ENCODE results near the gene EFCAB8. TPM values are rescaled to one million over a fixed set of nuclear protein-coding genes. Genes with fewer than 3 reads are reported as not detected.

EFCAB8 gene
- total RNA-seq, 1 experiment from 2014 or later, result 0.28 TPM

DNA sequence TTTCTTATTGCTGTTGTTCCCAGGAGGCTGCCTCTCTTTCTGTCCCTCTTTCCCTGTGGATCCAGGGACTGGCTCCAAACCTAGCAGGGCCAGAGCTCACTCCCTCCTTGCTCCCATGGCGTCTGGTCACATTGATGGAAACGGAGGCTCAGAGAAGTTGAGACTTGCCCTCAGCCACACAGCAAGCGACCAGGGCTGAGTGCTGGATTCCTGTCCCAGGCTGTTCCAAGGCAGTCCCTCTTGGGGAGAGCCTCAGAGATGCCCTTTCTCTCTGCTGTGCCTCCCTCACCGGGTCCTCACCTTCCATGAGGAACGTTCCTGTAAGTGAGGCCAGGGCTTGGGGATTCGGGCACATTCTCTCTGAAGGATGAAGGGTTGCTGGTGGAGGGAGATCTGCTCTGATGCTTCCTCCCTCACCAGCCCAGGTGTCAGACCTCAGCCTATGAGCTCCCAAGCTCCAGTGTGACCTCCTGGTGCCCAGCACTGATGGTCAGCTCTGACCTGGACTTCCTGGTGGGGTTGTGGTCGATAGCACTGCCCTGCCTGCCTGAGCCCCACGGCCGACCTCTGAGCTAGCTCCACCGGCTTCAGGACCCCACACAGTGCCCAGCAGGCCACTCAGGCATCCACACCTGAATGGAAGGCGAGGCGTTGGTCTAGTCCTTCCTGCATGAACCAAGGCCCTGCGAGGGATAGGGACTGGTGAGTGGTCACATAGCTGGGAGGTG lies 118.7 kb downstream of the EFCAB8 start:
- Histone ChIP-seq H3K9me3 (replicated peaks) (no peaks in the 10 kb centered on the region; the same call in 1 of the 2 replicates), H3K4me3 (no peak overlapping the region), H3K27me3 (no peaks in the 10 kb centered on the region), H3K36me3 (no peaks in the 10 kb centered on the region), H3K4me1 (peaks cover 55% of the 10 kb centered on the region), H3K27ac (peak overlapping the region; percentile 91; the same call in 1 of the 2 replicates)
- DNase-seq, result no peak

DNA sequence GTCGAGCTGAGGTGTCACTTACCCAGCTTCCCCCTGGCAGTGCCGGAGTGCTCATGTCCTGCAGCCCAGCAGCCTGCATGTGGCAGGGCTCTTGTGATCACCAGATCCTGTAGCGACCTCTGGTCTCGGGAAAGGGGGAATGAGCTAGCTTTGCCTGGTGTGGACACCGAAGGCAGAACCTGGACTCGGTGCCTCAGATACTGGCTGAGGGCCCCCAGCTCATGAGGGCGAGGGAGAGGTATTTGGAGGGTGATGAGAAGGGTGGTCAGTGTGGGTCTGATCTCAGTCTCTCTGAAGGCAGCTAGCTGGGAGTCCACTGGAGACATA lies 119.2 kb downstream of the EFCAB8 start:
- DNase-seq, result peak in 1 of 2 experiments; percentile 27
- Histone ChIP-seq H3K36me3 (no peaks in the 10 kb centered on the region), H3K9me3 (replicated peaks) (no peaks in the 10 kb centered on the region; the same call in 1 of the 2 replicates), H3K27ac (peak overlapping the region; percentile 91), H3K4me1 (peaks cover 58% of the 10 kb centered on the region), H3K4me3 (no peak overlapping the region), H3K27me3 (no peaks in the 10 kb centered on the region)

DNA sequence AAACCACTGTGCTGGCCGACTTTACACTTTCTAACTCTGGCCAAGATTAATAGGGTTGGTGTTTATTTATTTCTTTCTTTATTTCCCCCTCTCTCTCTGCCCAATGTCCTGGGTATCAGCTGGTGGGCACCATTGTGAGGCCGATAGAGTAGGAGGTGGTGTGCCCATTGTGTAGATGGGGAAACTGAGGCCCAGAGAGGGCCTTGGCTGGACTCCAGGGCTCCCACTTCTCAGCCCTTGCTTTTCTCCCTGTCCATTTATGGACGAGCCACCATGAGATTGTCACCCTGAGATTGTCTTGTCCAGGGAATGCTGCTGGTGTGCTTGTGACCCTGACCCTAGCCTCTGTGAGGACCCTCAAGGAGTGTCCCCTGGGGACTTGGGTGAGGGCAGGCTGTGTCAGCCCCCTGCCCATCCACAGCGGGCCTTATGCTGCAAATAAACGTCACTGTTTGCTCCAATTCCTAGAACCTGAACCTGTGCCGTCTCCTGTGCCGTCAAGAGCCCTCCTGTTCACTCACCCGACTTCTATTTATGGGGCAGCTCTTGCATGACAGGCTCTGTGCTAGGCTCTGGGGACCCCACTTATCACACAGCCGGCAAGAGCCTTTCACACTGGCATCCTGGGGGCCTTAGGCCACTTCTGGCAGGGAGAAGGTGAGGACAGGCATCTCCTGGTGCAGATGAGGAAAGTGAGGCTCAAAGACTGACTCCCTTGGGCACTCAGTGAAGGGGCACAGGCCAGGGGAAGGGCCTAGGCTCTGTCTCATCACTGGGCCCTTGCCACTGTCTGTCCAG lies 120.7 kb downstream of the EFCAB8 start:
- Histone ChIP-seq H3K36me3 (no peaks in the 10 kb centered on the region), H3K4me1 (peaks cover 63% of the 10 kb centered on the region), H3K9me3 (replicated peaks) (no peaks in the 10 kb centered on the region; the same call in 1 of the 2 replicates), H3K27ac (peak overlapping the region; percentile 91), H3K4me3 (no peak overlapping the region), H3K27me3 (no peaks in the 10 kb centered on the region)
- peak in 1 of 2 experiments; percentile 43 for DNase-seq

DNA sequence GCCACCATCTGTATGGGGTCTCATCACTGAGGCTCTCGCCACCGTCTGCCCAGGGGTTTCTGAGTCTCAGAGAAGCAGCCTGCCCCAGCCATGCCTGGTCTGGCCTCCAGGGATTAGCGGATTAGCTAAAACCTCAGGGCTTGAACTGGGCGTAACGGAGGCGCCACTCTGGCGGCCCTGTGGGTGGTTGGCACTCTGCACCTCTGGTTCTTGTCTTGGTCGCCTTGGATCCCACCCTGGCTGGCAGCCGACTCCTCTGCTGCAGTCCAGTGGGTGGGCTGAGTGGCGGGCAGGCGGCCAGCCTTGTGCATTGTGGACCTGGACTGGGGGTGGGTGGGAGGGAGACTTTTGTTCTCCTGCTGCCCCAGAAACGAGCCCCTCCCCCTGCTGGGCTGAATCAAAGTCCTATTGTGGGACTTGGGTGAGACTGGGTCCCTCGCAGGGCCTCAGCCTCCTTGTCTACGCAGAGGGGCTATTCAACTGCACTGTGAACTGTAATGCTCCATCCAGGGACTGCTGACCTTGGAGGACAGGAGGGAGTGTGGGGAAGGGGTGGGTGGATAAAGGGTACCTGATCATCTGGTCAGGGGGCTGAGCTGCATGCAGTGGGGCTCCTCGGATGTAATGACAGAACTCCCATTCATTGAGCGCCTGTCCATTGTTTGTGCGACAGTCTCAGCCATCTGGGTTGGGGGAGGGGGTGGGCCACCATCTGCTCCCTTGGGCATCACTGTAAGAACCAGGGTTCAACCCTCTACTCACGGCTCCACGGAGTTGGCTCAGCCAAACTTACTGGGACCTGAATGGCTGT lies 121.6 kb downstream of the EFCAB8 start:
- Histone ChIP-seq H3K9me3 (replicated peaks) (no peaks in the 10 kb centered on the region; the same call in 1 of the 2 replicates), H3K27ac (peak overlapping the region; percentile 91), H3K27me3 (no peaks in the 10 kb centered on the region)

DNA sequence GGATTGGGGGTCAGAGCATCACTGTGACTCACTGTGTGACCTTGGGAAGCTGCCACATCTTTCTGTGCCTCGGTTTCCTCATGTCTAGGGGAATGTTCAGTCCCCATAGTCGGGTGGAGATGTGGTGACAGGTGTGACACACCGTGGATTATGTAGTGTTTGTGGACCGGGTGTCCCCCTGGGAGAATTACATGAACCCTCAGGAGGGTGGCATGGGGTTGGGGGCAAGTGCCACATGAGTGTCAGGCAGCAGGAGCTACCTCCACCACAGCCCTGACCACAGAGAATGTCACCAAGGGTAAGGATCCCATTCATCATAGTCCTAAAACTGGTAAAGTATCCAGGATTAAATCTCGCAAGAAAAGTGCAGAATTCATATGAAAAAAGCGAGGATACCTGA lies 122.3 kb downstream of the EFCAB8 start:
- peak overlapping the region; percentile 91 for H3K27ac ChIP-seq
- H3K27me3 ChIP-seq, result no peaks in the 10 kb centered on the region
- peak overlapping the region; percentile 7; the same call in 1 of the 2 replicates for H3K4me3 ChIP-seq
- H3K9me3 ChIP-seq (replicated peaks), result no peaks in the 10 kb centered on the region; the same call in 1 of the 2 replicates
- no peaks in the 10 kb centered on the region for H3K36me3 ChIP-seq
- H3K4me1 ChIP-seq, result peaks cover 63% of the 10 kb centered on the region
- no peak for DNase-seq

More for the DNA sequence above, 121.6 kb downstream of the EFCAB8 start:
- no peaks in the 10 kb centered on the region for H3K36me3 ChIP-seq
- H3K4me1 ChIP-seq, result peaks cover 63% of the 10 kb centered on the region
- peak overlapping the region; percentile 7; the same call in 1 of the 2 replicates for H3K4me3 ChIP-seq
- DNase-seq, result peak; percentile 97 to 98

DNA sequence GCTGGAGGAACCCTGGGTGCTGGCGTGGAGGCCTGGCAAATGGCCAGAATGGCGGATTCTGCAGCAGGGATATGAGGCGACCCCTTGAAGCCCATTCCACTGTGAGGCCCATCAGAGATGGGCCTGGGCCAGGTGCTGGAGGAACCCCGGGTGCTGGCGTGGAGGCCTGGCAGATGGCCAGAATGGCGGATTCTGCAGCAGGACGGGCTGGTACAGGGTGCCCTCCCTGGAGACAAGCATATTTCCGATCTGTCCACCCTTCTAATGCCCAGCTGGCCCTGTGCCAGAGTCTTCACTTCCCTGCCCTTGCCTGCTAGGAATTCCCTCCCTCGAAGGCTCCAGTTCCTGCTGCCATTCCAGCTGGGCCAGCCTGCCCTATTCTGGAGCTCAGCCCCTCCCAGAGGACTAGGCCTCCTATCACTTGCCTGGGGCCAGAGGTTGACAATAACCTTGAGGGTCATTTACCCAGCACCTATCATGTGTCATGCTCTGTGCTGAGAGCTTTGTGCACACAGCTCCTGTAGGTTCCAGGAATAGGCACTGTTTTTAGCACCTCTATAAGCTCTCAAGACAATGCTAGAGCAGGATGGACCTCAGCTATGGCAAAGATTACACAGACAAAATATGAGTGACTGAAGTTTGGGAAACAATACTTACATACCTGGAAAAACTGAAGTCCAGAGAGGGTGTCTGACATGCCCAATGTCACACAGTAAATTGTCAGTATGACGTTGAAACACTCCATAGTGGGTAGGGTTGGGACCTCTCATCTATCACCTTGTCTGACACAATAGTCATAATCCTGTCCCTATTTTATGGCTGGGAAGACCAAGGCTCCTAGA lies 124.1 kb downstream of the EFCAB8 start:
- H3K4me3 ChIP-seq, result no peak overlapping the region
- no peaks in the 10 kb centered on the region; the same call in 1 of the 2 replicates for H3K9me3 ChIP-seq (replicated peaks)
- peaks cover 54% of the 10 kb centered on the region for H3K4me1 ChIP-seq
- DNase-seq, result peak; percentile 95 to 96
- H3K36me3 ChIP-seq, result no peaks in the 10 kb centered on the region
- H3K27me3 ChIP-seq, result no peaks in the 10 kb centered on the region
- H3K27ac ChIP-seq, result peak overlapping the region; percentile 27; the same call in 1 of the 2 replicates

DNA sequence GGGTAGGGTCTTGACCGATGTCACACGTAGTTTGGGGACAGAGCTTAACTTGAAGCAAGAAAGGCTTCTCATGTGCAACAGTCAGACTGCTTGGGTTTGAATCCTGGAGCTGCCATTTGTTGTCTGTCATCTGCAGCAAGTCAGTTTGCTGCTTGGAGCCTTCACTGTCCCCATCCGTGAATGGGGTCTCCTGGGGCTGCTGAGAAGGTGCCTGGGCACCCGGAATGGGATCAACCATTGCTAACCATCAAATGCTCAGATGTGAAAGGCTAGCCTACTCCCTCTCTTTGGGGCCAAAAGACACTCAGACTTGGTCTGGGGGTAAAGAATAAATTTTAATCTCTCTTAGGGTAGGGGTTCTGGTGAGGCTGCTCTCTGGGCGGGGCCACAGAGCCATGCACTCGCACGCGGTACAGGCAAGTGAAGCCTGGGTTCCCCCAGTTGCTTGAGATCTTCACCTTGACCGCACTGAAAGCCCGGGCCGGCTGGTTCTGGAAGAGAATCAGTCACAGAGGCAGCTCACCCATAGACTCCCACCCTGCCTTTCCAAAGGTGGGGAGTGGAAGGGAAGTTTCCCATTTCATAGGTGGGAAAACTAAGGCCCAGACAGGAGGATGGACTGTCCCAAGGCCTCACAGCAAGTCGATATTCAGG lies 124.9 kb downstream of the EFCAB8 start:
- peaks cover 46% of the 10 kb centered on the region for H3K4me1 ChIP-seq
- no peak overlapping the region for H3K27ac ChIP-seq
- H3K36me3 ChIP-seq, result no peaks in the 10 kb centered on the region
- no peak overlapping the region for H3K4me3 ChIP-seq
- DNase-seq, result no peak
- no peaks in the 10 kb centered on the region for H3K27me3 ChIP-seq
- no peaks in the 10 kb centered on the region; the same call in 1 of the 2 replicates for H3K9me3 ChIP-seq (replicated peaks)

DNA sequence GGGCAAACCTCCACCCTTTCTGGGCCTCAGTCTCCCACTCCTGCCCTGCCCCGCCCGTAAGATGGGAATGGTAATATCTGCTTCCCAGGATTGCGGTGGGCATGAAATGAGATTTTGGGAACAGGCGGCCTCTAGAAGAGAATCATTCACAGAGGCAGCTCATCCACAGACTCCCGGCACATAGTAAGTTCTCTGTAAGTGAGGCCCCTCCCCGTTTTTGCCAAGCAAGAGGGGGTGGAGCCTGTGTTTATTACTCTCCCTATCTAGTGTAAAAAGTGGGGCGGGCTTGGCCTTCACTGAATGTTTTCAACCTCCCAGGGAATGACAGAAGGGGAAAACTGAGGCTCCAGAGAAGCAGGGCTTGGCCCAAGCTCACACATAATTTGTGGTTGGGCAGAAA lies 125.5 kb downstream of the EFCAB8 start:
- Histone ChIP-seq H3K27me3 (no peaks in the 10 kb centered on the region), H3K9me3 (replicated peaks) (no peaks in the 10 kb centered on the region; the same call in 1 of the 2 replicates), H3K27ac (no peak overlapping the region), H3K4me1 (peaks cover 40% of the 10 kb centered on the region), H3K4me3 (no peak overlapping the region), H3K36me3 (no peaks in the 10 kb centered on the region)
- peak; percentile 51 to 60 for DNase-seq

DNA sequence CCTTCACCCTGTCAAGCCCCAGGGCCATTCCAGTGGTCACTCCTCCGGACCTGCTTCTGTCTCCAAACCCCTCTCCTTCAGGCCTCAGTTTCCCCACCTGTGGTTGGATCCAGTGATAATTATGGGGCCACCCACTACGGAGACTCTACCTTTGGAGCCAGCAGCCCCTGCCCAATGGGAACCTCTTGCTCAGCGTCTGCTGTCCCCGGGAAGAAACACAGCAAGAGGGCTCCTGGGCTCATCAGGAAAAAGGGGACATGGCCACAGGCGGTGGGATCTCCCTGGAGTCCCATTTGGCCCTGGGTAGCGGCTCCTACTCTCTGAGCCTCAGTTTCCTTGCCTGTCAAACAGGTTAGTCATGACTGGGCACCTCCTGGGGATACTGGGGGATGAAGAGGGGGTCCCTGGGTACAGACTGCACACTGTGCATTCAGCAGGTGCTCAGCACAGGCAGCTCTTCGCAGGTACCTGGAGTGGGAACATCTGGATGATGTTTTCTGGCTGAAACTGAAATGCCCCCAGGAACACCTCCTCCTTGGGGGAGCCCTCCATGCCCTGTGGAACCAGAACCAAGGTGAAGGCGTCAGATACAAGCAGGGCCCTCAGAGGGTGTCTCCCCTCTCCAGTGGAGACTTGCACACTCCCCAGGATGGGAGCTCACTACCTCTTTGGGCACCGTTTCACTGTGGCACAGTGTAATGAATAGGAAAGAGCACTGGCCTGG lies 126.1 kb downstream of the EFCAB8 start:
- no peak overlapping the region for H3K4me3 ChIP-seq
- no peak overlapping the region for H3K27ac ChIP-seq
- no peaks in the 10 kb centered on the region for H3K36me3 ChIP-seq
- H3K9me3 ChIP-seq (replicated peaks), result no peaks in the 10 kb centered on the region; the same call in 1 of the 2 replicates
- no peak for DNase-seq
- no peaks in the 10 kb centered on the region for H3K27me3 ChIP-seq
- H3K4me1 ChIP-seq, result peaks cover 34% of the 10 kb centered on the region

DNA sequence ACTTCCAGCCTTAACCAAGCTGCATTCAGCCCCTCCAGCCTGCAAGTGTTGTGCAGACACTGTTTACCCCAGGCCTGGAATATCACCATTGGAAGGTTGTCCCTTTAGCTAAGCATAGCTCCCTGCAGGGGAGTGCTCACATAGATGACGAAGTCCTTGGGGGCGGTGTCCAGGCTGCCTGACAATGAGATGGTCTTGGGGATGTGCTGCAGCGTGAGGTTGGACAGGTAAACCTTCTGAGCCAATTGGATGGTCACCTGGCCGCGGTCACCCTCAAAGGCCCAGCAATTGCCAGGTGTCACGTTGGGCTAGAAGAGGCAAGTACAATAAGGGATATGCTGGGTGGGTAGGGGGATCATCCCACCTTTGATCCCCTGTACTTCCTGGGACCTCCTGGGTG lies 126.9 kb downstream of the EFCAB8 start:
- Histone ChIP-seq H3K9me3 (replicated peaks) (no peaks in the 10 kb centered on the region; the same call in 1 of the 2 replicates), H3K4me1 (peaks cover 28% of the 10 kb centered on the region), H3K36me3 (no peaks in the 10 kb centered on the region), H3K27ac (no peak overlapping the region), H3K27me3 (no peaks in the 10 kb centered on the region), H3K4me3 (no peak overlapping the region)
- DNase-seq, result no peak

DNA sequence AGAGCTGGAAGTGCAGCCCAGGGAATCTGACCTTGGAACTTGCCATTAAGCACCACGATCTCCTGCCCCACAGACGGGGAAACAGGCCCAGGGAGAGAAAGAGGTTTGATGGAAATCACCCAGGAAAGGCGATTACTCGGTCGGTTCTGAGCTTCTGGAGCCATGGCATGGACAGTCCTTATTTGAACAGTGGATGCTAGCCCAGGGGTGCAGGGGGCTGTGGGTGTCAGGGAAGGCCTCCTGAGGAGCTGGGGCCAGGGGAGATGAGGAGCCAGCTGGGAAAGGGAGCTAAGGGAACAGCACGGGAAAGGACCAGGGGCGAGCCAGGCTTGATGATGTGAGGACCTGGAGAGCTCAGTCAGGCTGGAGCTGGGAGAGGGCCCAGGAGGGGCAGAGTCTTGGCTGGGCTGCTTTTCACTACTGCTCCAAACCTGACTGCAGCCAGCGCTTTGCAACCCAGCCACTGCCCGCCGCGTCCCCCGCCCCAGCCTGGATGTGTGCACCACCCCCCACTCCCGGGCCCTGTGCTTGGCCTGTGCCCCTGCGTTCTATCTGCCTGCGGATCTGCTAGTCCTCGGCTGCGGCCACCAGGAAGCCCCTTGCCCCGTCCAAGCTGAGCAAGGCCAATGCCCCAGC lies 127.7 kb downstream of the EFCAB8 start:
- no peaks in the 10 kb centered on the region for H3K27me3 ChIP-seq
- no peak for DNase-seq
- no peak overlapping the region for H3K4me3 ChIP-seq
- H3K27ac ChIP-seq, result no peak overlapping the region
- H3K4me1 ChIP-seq, result peaks cover 20% of the 10 kb centered on the region
- H3K36me3 ChIP-seq, result no peaks in the 10 kb centered on the region
- H3K9me3 ChIP-seq (replicated peaks), result no peaks in the 10 kb centered on the region; the same call in 1 of the 2 replicates

DNA sequence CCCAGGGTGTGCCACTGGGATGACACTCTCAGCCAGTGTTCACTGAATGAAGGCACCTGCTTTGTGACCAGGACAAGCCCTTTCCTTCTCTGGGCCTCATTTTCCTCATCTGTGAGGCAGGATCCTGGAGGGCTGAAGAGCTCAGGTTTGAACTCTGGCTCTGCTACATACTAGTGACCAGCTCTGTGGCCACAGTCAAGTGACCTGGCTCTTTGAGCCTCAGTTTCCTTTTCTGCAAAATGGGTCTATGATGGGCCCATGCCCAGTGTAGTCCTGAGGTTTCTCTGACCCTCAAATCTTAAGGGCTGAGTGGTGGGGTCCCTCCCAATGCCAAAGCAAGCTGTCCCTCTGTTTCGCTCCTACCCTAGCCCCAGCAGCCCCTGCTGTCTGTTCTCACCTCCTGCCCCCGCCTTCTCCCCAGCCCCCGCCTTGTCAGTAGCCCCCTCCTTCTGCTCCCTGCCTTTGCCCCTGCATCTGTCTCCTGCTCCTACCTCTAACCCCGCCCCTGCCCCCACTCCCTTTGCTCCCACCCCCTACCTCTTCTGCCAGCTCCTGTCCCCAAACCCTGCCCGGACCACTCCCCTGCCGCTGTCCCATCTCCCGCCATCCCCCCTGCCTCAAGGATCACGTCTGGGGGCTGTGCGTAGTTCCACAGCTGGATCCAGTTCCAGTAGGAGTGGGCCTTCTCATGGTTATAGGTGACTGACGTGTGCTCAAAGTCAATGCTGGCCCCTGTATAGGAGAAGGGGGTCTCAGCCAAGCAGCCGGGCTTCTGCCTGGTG lies 128.5 kb downstream of the EFCAB8 start:
- Histone ChIP-seq H3K9me3 (replicated peaks) (no peaks in the 10 kb centered on the region), H3K36me3 (no peaks in the 10 kb centered on the region), H3K4me1 (peaks cover 13% of the 10 kb centered on the region), H3K4me3 (no peak overlapping the region), H3K27me3 (no peaks in the 10 kb centered on the region), H3K27ac (no peak overlapping the region)
- no peak for DNase-seq

All from SJCRH30 (cell line).